GM19452 (cell line): ENCODE measurements around the gene LCN10.
"Not testable (repeated sequence)": the region's sequence is repeated elsewhere in the genome, so short reads cannot be mapped to it uniquely, and the experiment has no call there.

Experiments
- ATAC-seq: cut with Tn5 transposase; IDR thresholded peaks from one replicate; pipeline ENCODE4 v1.9.1; 2021; ENCODE audit not compliant: unreplicated experiment

The LCN10 gene

GRCh38 chr9:136773386-136774044 is 30.8 kb upstream of the LCN10 start:
- ATAC-seq: no peak

DNA sequence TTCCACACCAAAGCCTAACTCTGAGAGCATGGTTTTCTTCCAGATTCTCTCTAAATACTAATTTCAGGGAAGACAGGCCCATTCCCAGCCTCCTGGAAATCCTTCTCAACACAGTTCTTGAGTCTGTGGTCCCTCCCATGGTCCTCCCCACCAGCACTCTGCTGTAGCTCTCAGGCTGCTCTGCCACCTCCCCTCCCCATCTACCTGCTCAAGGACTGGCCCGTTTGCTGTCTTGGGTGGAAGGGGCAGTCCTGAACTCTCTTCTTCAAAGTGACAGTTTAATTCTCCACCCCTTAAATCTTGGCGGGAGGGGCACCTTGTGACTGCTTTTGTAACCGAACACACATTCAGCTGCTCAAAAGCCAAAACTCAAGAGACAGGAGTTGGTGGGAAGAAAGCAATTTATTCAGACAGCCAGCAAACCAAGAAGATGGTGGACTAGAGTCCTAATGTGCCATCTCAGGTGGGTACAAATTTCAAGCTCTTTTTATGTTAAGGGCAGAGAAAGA is 29.2 kb upstream of the LCN10 start:
- no peak for ATAC-seq

- no peak for ATAC-seq
These were observed 27.0 kb upstream of the LCN10 start for GRCh38 chr9:136769710-136770191.

GRCh38 chr9:136766410-136767120 is 23.8 kb upstream of the LCN10 start:
- ATAC-seq: not testable (repeated sequence)

- peak; percentile 57 for ATAC-seq
These were observed 23.1 kb upstream of the LCN10 start for GRCh38 chr9:136765745-136766409.

GRCh38 chr9:136765041-136765440 is 22.3 kb upstream of the LCN10 start:
- ATAC-seq: no peak

DNA sequence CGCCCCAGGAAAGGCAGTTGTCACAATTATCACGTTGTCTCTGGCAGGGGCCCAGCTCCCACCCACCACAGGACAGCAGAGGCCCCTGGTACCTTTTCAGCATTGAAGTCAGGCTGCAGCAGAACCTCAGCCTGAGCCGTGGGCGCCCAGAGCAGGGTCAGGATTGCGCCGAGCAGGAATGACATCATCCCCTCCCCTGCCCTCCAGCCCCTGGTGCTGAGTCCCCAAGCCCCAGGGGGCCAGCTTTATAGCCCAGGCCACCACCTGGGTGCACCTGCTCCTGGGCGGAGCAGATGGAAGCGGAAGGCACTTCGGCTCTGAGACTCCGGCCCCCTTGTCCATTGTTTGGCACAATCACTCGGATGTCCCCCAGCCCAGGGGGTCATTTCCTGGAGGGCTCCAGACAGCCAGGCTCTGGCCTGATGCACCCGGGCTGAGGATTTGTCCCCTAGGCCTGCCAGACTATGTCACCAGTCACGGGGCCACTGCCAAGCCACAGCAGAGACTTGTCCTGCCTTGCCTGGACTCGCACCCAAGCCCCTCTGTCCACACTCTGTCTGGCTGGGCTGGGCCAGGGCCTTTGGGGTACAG is 21.7 kb upstream of the LCN10 start, which contains the start of gene LCN15:
Gene LCN15 (minus strand): TSS at position 218 of the 591 bp plus-strand sequence. CDS start 30 bp downstream, at position 188.
- ATAC-seq: no peak

DNA sequence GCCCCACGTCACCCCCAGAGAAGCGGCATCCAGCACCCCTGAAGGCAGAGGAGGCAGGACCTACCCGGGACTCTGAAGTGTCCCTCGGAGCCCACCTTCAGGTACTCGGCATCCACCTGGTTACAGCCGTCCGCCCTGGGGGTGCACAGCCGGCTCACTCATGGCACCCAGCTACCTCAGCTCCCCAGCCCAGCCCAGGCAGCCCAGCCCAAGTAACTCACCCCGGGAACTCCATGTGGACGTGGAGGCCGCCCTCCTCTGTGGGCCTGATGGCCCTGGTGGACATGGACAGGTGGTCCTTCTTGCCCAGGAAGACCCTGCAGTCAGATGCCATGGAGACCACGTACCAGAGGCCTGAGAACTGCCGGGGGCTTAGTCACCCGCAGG is 20.9 kb upstream of the LCN10 start:
- no peak for ATAC-seq

DNA sequence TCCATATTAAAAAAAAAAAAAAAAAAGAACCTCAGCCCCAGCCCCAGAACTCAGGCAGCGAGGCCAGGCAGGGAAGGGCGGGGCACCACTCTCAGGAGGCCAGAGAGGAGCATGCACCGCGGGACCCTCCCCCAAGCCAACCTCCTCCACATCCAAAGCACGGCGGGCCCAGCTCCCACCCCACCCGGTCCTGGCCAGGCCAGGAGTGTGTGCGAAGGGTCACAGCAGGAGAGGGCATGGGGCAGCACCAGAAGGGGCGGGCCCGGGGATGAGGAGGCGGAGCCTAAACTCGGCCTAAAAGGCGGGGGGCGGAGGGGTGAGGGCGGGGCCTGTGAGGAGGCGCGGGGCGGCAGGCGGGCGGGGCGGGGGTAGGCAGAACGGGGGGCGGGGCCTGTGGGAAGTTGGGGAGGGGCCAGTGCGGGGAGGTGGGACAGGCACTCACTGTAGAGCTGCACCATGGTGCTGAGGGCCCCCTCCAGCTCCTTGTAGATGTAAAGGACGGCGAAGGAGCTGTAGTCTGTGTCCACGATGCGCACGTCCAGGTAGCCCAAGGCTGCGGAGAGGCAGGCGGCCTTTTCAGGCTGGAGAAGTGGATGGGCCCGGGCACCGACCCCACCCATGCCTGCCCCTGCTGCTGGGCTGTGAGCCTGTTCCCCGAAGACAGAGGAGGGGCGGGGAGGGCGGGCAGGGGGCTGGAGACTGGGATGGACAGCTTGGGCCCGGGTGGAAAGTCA is 20.3 kb upstream of the LCN10 start:
- ATAC-seq: no peak

- no peak for ATAC-seq
These were observed 19.5 kb upstream of the LCN10 start for GRCh38 chr9:136762221-136762691.

DNA sequence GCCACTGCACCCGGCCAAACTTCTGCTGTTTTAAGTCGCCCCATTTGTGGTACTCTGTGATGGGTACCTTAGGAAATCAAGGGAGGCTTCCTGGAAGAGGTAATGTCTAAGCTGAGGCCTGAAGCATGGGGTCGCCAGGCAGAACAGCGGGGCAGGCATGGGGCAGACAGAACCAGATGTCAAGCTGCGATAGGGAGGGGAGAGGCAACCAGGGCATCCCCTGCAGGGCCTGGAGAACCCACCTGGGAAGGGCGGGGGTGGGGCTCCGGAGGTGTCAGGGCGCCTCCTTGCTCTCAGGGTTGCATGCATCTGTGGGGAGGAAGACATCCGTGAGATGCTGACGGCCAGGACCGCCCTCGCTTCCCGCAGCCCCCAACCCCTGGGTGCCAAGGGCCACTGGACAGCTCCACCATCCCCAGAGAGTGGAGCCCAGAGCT is 18.8 kb upstream of the LCN10 start:
- no peak for ATAC-seq

- ATAC-seq: not testable (repeated sequence)
These were observed 18.2 kb upstream of the LCN10 start for GRCh38 chr9:136760834-136761544.

DNA sequence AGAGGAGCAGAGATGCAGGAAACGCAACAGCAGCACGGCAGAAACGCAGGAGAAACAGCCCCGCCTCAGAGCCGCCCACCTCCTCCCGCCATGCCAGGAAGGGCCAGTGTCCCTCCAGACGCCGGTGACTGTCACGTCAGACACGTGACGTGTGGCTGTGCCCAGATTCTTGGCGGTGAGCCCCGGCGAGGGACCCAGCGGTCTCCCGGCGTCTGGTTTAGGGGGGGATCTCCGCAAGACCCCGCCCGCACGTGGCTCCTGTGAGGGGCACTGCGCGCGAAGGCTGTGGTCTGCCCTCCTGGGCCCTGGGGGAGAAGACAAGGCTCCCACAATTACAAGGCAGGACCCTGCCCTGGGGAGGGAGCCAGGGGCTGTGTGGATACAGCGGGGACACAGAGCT is 17.7 kb upstream of the LCN10 start:
- no peak for ATAC-seq

DNA sequence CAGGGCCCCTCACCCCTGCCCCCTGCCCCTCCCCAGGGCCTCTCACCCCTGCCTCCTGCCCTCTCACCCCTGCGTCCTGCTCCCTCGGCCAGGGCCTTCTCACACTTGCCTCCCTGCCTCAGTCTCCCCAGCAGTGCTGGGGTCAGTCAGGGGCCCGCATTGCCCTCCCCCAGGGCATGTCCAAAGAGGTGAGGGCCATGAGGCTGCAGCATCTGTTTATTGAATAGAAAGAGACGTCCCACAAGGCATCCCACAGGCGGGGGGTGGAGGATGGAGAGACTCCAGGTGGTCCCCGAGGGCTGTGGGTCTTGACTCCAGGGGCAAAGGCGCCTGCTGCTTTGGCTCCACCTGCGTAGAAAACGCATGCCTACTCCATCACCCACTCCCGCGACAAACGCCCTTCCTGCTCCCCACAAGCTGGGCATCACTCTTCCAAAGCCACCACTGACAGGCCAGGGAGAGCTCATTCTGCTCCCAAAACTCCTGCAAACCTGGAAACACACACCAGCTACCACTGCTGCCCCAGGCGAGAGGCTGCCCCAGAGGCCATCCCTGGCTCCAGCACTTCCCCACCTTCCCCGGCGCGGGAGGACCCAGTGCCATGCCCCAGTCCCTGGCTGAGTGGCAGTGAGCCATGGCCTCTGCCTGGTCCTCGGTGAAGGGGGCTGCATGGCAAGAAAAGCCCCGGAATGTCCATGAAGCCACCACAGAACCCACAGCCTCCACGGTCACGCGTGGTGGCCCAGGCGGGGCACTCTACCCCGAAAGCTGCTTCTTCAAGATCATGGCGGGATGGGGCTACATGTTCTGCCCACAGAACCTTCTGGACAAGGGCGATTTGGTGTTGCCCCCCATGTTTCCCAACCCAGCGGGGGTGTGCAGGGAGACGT is 16.9 kb upstream of the LCN10 start:
- no peak for ATAC-seq

DNA sequence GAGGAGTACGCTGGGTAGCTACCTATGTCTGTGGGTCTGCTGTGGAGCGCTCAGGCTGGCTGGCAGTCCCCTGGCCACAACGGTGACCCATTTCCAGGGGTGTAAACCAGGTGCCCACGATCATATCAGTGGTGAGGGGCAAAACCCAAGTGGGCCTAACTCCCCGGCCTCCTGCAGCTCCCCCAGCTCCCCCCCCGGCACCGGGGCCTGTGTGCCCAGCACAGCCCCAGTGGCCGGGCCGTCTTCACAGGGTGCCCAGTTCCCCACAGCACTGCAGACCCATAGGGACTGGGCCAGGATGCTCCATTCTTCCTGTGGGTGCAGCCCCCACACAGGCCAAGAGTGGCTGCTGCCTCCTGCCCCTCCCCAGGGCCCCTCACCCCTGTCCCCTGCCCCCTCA is 16.3 kb upstream of the LCN10 start:
- ATAC-seq: no peak

DNA sequence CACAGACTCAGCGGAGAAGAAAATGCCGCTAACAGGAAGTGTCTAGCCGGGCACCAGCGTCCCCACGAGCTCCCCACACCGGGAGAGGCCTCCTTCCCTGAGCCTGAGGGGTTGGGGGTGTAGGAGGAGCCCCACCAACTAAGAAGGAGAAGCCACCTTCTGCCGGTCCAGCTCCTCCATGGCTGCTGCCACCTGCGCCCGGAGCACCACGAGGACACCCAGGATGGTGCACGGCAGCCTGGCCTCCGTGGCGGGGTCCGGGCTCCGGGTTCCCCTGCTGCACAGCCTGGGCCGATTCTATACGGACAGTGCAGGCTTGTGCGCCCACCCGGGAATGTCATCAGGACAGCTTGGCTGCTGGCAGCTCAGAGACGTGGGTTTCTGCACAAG is 15.0 kb upstream of the LCN10 start:
- no peak for ATAC-seq

DNA sequence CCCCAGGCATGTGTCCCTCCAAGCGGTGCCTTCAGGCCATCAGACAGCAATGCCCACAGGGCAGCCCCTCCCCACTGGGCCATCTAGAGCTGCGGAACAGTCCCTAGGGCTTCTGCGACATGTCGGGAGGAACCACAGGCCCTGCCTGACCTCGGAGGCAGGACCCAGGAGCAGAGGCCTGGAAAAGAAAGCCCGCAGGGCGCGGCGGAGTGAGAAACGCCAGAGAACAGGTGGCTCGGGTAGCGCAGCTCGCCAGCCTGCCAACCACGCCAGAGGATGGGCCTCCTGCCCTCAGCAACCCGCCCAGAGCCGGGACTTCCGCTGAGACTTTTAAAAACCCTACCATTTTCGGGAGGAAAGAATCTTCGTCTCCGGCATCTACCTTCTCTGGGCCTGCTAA is 14.6 kb upstream of the LCN10 start:
- ATAC-seq: no peak

DNA sequence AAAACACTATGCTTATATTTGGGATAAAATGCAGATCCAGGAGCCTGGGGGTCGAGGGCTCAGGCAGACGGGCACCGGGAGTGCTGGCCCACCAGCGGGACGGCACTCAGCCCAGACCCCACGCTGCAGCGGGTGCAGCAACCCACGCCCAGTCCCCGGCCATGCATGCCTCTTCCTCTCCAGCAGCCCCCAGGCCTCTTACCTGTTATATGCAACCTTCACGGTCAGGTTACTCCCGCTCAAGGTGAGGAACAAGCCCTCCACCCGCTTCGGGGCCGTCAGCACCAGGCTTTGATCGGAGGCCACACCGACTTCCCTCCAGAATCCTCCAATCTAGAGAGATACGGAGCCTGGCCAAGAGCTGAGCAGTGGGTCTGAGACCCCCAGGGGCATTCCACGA is 14.1 kb upstream of the LCN10 start:
- no peak for ATAC-seq

GRCh38 chr9:136756134-136756438 is 13.3 kb upstream of the LCN10 start:
- ATAC-seq: no peak
